ENCODE data around the gene TRIP10.
A peak's percentile ranks its signal among the peaks of the same experiment; 100 is the strongest.
"Not testable (repeated sequence)": the region's sequence is repeated elsewhere in the genome, so short reads cannot be mapped to it uniquely, and the experiment has no call there.

The TRIP10 gene

GRCh38 chr19:6771648-6772027 lies 32.2 kb downstream of the TRIP10 start:
- not testable (repeated sequence) for DNase-seq

- peak in 2 of 3 experiments; percentile 22 to 27 for DNase-seq
These were observed 32.8 kb downstream of the TRIP10 start, which contains the start of gene VAV1 for GRCh38 chr19:6772028-6772865. TSS of gene VAV1 (plus strand) at chr19:6772708. CDS start at chr19:6772808, 100 bp downstream.

GRCh38 chr19:6772866-6773322 lies 33.4 kb downstream of the TRIP10 start:
- DNase-seq, result no peak

DNA sequence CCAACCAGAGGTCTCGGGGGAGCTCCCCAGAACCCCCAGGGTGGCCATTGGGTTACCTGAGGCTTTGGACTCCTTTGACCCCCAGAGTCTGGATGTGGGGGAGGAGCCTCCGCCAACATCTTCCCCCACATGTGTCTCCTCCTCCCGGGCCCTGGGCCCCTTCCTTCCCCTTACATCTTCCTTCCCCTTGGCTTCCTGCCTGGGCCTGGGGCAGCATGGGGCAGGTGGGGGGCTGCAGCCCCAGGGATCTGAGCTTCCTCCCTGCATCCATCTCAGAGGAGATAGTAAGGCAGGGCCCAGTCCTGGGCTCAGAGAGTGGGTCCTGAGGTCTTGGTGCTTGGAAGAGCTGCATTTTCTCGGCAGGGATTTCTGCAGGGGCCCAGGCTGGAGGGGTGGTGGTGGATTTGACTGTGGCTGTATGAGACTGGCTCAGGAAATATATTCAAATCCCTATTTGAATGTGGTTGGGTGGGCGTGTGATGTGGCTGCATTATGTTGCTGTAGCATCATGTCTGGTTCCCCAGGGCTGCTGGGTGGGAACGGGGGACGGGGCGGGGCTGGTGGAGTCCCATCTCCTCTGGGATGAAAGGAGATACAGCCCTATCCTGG lies 33.9 kb downstream of the TRIP10 start:
- DNase-seq, result no peak

- no peak for DNase-seq
These were observed 35.6 kb downstream of the TRIP10 start for GRCh38 chr19:6774821-6775707.

GRCh38 chr19:6776045-6776444 lies 36.6 kb downstream of the TRIP10 start:
- not testable (repeated sequence) for DNase-seq

GRCh38 chr19:6776999-6777398 lies 37.5 kb downstream of the TRIP10 start:
- no peak for DNase-seq

DNA sequence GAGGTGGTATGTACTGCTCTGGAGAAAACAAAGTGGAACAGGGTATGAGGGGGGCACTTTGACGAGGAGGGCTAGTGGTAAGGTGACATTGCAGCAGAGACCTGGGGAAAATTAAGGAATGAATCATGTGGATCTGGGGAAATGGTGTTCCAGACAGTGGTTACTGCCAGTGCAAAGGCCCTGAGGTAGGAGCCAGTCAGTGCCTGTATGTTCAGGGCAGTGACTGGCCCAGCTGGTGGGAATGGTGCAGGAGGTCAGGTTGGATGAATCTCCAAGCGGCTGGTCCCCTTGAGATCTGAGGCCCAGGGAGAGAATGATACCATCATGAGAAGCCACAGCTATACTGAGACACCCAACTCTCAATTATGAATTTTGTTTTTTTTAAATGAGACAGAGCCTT lies 38.0 kb downstream of the TRIP10 start:
- no peak for DNase-seq

GRCh38 chr19:6778386-6778785 lies 38.9 kb downstream of the TRIP10 start:
- no peak for DNase-seq

GRCh38 chr19:6779206-6779605 lies 39.7 kb downstream of the TRIP10 start:
- no peak for DNase-seq

DNA sequence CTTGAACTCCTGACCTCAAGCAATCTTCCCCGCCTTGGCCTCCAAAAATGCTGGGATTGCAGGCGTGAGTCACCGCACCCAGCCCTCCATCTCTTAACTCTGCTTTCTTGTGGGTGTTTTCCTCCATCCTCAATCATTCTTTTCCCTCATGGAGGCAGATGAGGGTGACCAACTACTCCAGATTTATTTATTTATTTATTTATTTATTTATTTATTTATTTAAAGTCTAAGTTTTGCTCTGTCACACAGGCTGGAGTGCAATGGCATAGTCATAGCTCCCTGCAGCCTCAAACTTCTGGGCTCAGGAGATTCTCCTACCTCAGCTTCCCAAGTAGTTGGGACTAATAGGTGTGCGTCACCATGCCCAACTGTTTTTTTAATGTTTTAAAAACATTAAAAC lies 47.9 kb downstream of the TRIP10 start:
- DNase-seq, result no peak

- DNase-seq, result no peak
These were observed 49.4 kb downstream of the TRIP10 start for GRCh38 chr19:6788896-6789295.

GRCh38 chr19:6790194-6791128 lies 51.0 kb downstream of the TRIP10 start:
- DNase-seq, result no peak

GRCh38 chr19:6791237-6791636 lies 51.8 kb downstream of the TRIP10 start:
- DNase-seq, result no peak

- no peak for DNase-seq
These were observed 53.9 kb downstream of the TRIP10 start for GRCh38 chr19:6793411-6793810.

- no peak for DNase-seq
These were observed 54.5 kb downstream of the TRIP10 start for GRCh38 chr19:6793973-6794372.

DNA sequence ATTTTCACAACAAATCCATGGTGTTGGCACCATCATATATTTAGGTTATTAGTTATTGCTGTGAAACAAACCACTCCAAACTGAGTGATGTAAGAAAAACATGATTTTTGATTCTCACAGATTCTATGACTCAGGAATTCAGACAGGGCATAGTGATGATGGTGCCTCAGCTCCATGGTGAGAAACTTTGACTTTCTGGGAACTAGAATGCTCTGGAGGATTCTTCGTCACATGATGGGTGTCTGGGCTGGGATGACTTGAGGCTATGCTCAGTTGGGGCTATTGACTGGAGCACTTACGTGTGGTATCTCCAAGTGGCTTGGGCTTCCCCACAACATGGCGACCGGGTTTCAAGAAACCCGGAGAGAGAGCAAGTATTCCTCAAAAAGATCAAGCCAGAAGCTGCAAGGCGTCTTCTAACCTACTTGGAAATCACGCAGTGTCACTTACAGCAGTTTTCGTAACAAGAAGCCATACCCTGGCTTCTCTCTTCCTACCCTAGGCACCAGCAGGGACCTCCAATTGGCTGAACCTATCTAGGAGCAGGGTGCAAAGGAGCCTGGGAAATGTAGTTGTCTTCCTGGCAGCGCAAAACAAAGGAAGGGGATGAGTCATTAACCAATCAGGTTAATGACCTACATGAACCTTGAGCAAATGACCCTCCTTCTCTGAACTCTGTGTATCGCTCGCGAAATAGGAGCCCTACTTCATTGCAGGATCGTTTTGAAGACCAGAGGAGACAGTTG lies 55.4 kb downstream of the TRIP10 start:
- no peak for DNase-seq

- DNase-seq, result no peak
These were observed 56.8 kb downstream of the TRIP10 start for GRCh38 chr19:6796278-6796677.

DNA sequence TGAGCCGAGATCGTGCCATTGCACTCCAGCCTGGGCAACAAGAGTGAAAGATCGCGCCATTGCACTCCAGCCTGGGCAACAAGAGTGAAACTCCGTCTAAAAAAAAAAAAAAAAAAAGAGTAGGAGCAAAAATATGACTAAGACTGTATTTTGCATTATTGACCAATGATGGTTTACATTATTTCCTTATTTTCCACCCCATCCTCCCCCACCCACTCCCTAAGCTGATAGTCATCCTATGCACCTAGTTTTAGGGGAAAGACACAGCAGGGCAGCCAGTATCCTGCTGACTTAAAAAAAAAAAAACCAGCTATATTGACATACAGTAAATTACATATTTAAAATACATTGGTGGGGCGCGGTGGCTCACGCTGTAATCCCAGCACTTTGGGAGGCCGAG lies 58.2 kb downstream of the TRIP10 start:
- no peak for DNase-seq

GRCh38 chr19:6800160-6800790 lies 60.8 kb downstream of the TRIP10 start:
- DNase-seq, result not testable (repeated sequence)

DNA sequence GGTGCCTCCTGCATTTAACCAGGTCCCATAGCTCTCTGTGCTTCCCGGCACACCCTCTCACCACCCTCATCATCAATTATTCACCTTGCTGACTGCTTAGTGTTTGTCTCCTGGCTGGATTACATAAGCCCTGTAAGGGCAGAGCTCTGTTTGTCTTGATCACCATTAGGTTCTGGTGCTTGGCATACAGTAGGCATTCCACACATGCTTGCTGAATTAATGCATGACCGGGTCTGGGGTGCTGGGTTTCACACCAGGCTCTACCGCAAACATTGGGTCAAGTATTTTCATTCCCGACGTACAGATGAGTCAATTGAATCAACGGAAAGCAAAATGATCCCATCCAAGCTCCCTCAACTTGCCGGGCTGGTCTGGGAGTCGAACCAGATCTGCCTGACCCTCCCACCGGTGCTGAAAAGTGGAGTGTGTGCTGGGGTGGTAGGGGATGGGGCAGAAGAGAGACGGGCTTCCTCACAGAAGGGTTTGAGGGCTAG lies 61.6 kb downstream of the TRIP10 start:
- DNase-seq, result no peak

Measured in NCI-H1417 (cell line).